Kidney (tissue), 14 donors: ENCODE results near the gene AKAP8. TPM values are rescaled to one million over a fixed set of nuclear protein-coding genes. Genes with fewer than 3 reads are reported as not detected.

Source experiments
- DNase-seq, 5 donors: peaks; one replicate each; pipeline ENCODE4 v3.0.0-alpha.2; 2013 to 2020
- FAIRE-seq: peaks from 2 replicates; lab custom pipeline; 2012; peaks lifted over from hg19 to GRCh38; lab: Jason Lieb, UNC
- H3K27ac ChIP-seq, 2 donors: one replicate each; pipeline ENCODE4 v1.7.0; 2013; ENCODE audit warnings: low read depth in 2 of 2, low read length in 2 of 2, inconsistent platforms in 1 of 2
- H3K27me3 ChIP-seq: one replicate; pipeline ENCODE4 v1.7.1; 2013; ENCODE audit warnings: low read length, inconsistent platforms; ENCODE audit not compliant: control insufficient read depth, insufficient read depth
- H3K36me3 ChIP-seq, 3 donors: one replicate each; pipeline versions ENCODE4 v1.7.0 to v1.7.1; 2013; ENCODE audit warnings: low read length in 3 of 3, control low read depth in 1 of 3, inconsistent platforms in 1 of 3; ENCODE audit not compliant: insufficient read depth in 3 of 3, control insufficient read depth in 2 of 3
- H3K4me1 ChIP-seq, 3 donors: one replicate each; pipeline versions ENCODE4 v1.7.0 to v1.7.1; 2013; ENCODE audit warnings: low read length in 3 of 3, inconsistent platforms in 1 of 3, low read depth in 1 of 3; ENCODE audit not compliant: control insufficient read depth in 2 of 3, insufficient read depth in 2 of 3
- H3K4me3 ChIP-seq, 3 donors: one replicate each; pipeline versions ENCODE4 v1.7.0 to v1.8.1; 2013; ENCODE audit warnings: low read length in 3 of 3, control low read depth in 1 of 3, inconsistent platforms in 1 of 3
- H3K9ac ChIP-seq, 3 donors: one replicate each; pipeline versions ENCODE4 v1.7.0 to v1.7.1; 2013; ENCODE audit warnings: low read length in 3 of 3, control low read depth in 1 of 3, inconsistent platforms in 1 of 3
- H3K9me3 ChIP-seq, 3 donors: one replicate each; pipeline versions ENCODE4 v1.7.0 to v1.7.1; 2013; ENCODE audit warnings: low read length in 3 of 3, control low read depth in 1 of 3, inconsistent platforms in 1 of 3; ENCODE audit not compliant: control insufficient read depth in 2 of 3, insufficient read depth in 1 of 3
- CTCF ChIP-seq: IDR thresholded peaks from 3 replicates; pipeline ENCODE4 v1.5.1; 2012; ENCODE audit warnings: mild to moderate bottlenecking, moderate library complexity, borderline replicate concordance; ENCODE audit not compliant: insufficient read depth; ENCODE audit errors: extremely low read depth
- intact Hi-C: fragments of 100-400 bp; cut with DNase I; formaldehyde crosslinking; loops from one replicate; pipeline ENCODE4 v1.11.1; 2022
- polyA plus RNA-seq: library from polyadenylated mRNA; stranded (reverse); fragments of 350-450 nt; fragmentation: Illumina TruSeq; extraction: RNeasy Lipid Tissue Mini Kit (QIAGEN cat#74804); gene quantifications from one replicate; pipeline ENCODE4 v1.2.3, GENCODE V29; 2014; ENCODE audit warnings: low read depth, low replicate concordance; ENCODE audit not compliant: insufficient read depth
- total RNA-seq: library from RNA; stranded (reverse); fragmentation: NEBNext Ultra II Directional; extraction: Animal tissue kit (Norgen Biotek cat#: 25700); gene quantifications from one replicate; pipeline ENCODE4 v1.2.1, GENCODE V29; 2021
- donor health status: control.
- donor health status: control.
- donor health status: control.
- donor health status: control.
- donor health status: control.
- donor health status: DM: yes; HTN: yes; CAD: no.
- donor health status: Normal renal cell carcinoma (clear cell type).

The AKAP8 gene
- total and polyA plus RNA-seq, 2 donors from 2014 or later: 11.5 to 60.2 TPM

- no peak for FAIRE-seq
Observed at GRCh38 chr19:15398501-15399233, 19.1 kb upstream of the AKAP8 start.

GRCh38 chr19:15397782-15398181 lies 18.2 kb upstream of the AKAP8 start:
- Histone ChIP-seq H3K36me3 (peaks cover 9 to 62% (median 40%) of the 10 kb centered on the region in 3 donors), H3K27ac (no peak overlapping the region)

More at GRCh38 chr19:15398501-15399233, 19.1 kb upstream of the AKAP8 start:
- no peak overlapping the region for H3K9ac ChIP-seq
- no peak overlapping the region for H3K4me3 ChIP-seq
- peaks cover 9 to 67% (median 44%) of the 10 kb centered on the region in 3 donors for H3K36me3 ChIP-seq
- H3K4me1 ChIP-seq: peaks cover 0 to 2% (median 1%) of the 10 kb centered on the region in 3 donors
- TF ChIP-seq CTCF: no peak
- no peak overlapping the region for H3K27ac ChIP-seq
- no peak for DNase-seq
- intact Hi-C loops: no loop called here
- no peaks in the 10 kb centered on the region for H3K27me3 ChIP-seq
- no peaks in the 10 kb centered on the region for H3K9me3 ChIP-seq

GRCh38 chr19:15397236-15397635 lies 17.6 kb upstream of the AKAP8 start:
- H3K9ac ChIP-seq: no peak overlapping the region
- DNase-seq: no peak
- H3K36me3 ChIP-seq: peaks cover 9 to 56% (median 36%) of the 10 kb centered on the region in 3 donors
- no peak for TF ChIP-seq CTCF
- H3K27me3 ChIP-seq: no peaks in the 10 kb centered on the region
- FAIRE-seq: no peak
- no peaks in the 10 kb centered on the region for H3K9me3 ChIP-seq
- no peak overlapping the region for H3K27ac ChIP-seq
- no peak overlapping the region for H3K4me3 ChIP-seq
- H3K4me1 ChIP-seq: no peaks in the 10 kb centered on the region
- intact Hi-C loops: no loop called here

More at GRCh38 chr19:15397782-15398181, 18.2 kb upstream of the AKAP8 start:
- Histone ChIP-seq H3K4me1 (no peaks in the 10 kb centered on the region), H3K4me3 (no peak overlapping the region), H3K9me3 (no peaks in the 10 kb centered on the region), H3K9ac (no peak overlapping the region), H3K27me3 (no peaks in the 10 kb centered on the region)
- FAIRE-seq (no peak), DNase-seq (no peak)
- intact Hi-C loops: no loop called here
- TF ChIP-seq CTCF: no peak
